CD4-positive, alpha-beta T cell treated with Interleukin-1 beta for 1 hour (primary cell): ENCODE measurements around the gene VCX3B.
"Not testable (repeated sequence)": the region's sequence is repeated elsewhere in the genome, so short reads cannot be mapped to it uniquely, and the experiment has no call there.

Experiments used
- DNase-seq, 2 donors: peaks; one replicate each; pipeline ENCODE4 v3.0.0-alpha.2; 2020 to 2022

VCX3B gene

GRCh38 chrX:8464530-8464929, at the start of gene VCX3B:
Gene VCX3B (plus strand): TSS chrX:8464830. CDS start chrX:8465451, 621 bp downstream.
- DNase-seq, result not testable (repeated sequence)

DNA sequence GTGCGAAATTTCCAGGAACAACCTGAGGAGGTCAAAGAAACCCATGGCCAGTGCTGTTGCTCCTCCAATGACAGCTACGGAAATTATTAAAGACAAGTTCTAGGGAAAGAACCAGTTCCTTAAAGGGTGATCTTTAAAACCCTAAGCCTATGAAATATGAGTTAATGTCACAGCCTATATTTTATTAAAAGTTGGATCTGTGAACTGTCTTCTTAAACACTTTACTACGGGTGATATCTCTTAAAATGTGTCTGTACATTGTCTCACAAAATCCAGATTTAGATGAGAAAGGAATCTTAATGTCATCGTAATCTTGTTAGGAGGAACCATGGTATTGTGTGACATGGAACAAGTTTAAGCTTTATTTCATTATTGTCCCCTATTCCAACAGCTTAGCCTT, 46.3 kb upstream of the VCX3B start:
- DNase-seq, result no peak

DNA sequence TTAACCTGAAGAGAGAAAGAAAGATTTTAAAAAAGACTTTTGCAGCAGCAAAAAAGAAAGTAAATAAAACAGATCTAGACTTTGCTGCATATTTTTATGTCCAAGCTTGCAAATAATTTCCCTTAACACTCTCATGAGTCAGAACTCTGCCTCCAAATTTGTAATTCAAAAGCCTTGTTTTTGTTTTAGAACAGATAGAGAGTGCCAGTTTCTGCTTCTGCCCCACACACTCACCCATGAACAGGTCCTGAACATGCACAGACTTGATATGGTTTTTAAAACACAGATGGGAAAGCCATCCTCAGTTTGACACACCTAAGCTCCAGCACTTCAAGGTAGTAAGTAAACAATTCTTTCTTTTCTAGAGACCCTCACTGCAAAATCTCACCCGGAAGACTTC, 39.7 kb upstream of the VCX3B start:
- DNase-seq, result no peak

DNA sequence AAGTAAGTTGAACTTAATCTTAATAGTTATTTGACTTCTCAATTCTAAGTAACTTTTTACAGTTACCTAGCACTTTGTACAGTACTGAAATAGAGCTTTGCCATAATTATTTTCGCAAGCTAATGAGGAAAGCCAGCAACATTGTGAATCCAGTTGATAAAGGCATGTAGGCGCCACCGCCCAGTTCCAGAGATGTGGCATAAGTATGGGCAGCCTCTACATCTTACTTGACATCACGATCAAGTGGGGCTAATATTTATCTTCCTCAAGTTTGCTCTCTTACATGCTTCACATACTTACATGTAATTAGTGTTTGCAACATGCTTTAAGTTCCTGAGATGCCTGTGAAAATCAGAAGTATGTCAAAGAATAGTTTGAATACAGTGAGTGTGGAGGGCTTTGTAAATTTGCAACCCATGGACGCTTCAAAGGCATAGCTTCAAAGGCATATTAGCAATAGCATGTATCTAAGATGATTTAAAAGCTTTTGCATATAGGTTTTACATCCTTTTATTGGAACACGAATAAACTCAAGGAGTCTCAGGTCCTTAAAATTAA, 34.9 kb upstream of the VCX3B start:
- DNase-seq, result no peak

- DNase-seq, result no peak
Observed at GRCh38 chrX:8430444-8430843, 34.2 kb upstream of the VCX3B start.

GRCh38 chrX:8432396-8432795, 32.2 kb upstream of the VCX3B start:
- DNase-seq, result no peak

- no peak for DNase-seq
Observed at GRCh38 chrX:8433109-8434062, 31.2 kb upstream of the VCX3B start.

GRCh38 chrX:8447368-8447767, 17.3 kb upstream of the VCX3B start:
- DNase-seq, result no peak

DNA sequence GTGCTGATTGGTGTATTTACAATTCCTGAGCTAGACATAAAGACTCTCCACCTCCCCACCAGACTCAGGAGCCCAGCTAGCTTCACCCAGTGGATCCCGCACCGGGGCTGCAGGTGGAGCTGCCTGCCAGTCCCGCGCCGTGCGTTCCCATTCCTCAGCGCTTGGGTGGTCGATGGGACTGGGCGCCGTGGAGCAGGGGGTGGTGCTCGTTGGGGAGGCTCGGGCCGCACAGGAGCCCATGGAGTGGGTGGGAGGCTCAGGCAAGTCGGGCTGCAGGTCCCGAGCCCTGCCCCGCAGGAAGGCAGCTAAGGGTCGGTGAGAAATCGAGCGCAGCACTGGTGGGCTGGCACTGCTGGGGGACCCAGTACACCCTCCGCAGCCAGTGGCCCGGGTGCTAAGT, 12.3 kb upstream of the VCX3B start:
- DNase-seq, result not testable (repeated sequence)

GRCh38 chrX:8453611-8454010, 11.0 kb upstream of the VCX3B start:
- DNase-seq, result no peak

DNA sequence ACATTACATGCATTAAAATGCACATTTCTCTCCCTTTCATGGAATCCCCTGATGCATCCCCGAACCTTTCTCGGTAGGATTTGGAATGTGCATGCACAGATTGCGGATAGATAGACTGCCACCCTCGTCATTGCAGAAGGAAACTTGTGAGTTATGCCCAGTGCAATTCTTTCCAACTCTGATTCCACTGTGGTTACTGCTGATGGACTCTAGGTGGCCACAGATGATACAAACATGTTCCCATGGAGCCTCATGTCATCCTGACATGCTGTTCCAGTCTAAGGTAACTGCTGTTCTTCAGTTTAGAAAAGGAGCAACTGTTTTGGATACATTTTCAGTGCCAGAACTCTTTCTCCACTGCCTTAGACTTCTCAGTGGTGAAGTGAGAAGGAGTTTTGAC, 9.1 kb upstream of the VCX3B start:
- DNase-seq, result no peak

DNA sequence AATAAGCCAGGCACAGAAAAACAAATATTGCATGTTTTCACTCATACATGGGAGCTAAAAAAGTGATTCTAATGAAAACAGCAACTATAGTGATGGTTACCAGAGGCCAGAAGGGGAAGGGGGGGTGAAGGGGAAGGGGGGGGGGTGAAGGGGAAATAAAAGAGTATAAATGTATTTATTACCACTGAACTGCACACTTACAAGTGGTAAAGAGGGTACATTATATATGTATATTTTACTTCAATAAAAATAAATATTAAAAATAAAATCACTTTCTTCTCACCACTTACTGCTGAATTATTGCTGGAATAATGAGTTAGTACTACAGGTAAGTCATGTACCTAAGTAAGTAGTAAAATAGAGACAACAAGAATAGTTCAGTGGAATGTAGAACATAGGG, 2.1 kb upstream of the VCX3B start:
- DNase-seq, result no peak

GRCh38 chrX:8484360-8484949, 19.8 kb downstream of the VCX3B start:
- DNase-seq, result no peak

DNA sequence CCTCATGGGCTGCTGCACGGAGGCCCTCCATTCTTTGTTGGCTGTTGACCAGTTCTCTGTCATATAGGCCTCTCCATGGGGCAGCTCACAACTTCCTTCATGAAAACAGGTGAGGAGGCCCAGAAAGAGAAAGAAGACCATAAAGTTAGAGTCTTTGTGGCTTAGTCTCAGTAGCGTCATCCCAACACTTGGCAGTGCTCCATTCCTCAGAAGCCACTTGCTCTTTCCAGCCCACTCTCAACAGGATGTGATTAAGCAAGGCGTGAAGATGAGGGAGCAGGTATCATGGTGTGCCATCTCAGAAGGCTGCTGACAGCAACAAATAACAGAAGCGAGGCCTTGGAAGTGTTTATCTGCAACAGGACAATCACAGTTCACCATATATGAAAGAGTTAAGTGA, 30.4 kb downstream of the VCX3B start:
- DNase-seq, result not testable (repeated sequence)

DNA sequence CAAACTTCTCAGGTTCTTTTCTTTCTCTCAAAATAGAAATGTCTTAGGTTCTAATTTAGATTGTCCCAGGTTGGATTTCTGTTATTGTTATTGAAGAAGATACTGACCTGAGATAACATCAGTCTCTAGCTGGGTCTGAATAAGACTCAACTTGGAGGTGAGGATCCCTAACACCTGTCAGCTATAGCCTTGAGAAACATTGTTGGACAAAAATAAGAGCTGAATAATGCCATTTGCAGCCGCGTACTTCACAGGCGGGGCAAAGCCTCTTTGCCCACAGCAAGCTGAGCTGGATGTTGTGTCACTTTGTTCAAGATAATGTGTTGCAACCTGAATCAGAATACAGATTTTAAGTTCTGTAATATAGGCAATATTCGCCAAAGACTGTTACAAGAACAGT, 35.6 kb downstream of the VCX3B start:
- no peak for DNase-seq

DNA sequence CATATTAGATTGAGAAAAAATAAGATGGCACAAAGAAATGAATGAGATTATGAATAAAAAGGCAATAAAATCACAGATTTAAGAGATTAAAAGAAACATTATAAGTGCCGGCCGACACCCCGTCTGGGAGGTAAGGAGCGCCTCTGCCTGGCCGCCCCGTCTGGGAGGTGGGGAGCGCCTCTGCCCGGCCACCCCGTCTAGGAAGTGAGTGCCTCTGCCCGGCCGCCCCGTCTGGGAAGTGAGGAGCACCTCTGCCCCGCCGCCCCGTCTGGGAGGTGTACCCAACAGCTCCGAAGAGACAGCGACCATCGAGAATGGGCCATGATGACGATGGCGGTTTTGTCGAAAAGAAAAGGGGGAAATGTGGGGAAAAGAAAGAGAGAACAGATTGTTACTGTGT, 37.5 kb downstream of the VCX3B start:
- not testable (repeated sequence) for DNase-seq

DNA sequence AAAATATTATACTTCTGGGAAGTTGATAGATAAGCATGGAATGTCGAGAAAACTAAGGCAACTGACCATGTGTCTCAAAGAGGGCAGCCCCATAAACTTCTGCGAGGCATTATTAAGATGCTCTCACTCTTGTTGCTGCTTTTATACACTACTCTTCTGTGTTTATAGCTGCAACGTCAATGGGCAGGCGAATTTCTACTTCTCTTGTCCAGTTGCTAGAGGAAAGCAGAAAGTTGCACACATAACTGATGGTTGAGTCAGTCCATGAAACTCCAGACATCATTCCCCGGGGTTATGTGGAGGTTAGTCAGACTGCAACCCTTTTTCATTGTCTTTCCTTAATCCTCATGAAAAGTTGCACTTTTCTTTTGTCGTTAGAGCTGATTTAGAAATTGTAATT, 39.8 kb downstream of the VCX3B start:
- DNase-seq, result no peak
